NCI-H1694 treated with DMSO at 0.1 percent for 48 hours (cell line): Measurements from ENCODE around the gene ZNF837.

ENCODE experiments used
- DNase-seq: peaks from one replicate; lab custom pipeline; 2025; lab: John Stamatoyannopoulos, UW

Gene ZNF837

DNA sequence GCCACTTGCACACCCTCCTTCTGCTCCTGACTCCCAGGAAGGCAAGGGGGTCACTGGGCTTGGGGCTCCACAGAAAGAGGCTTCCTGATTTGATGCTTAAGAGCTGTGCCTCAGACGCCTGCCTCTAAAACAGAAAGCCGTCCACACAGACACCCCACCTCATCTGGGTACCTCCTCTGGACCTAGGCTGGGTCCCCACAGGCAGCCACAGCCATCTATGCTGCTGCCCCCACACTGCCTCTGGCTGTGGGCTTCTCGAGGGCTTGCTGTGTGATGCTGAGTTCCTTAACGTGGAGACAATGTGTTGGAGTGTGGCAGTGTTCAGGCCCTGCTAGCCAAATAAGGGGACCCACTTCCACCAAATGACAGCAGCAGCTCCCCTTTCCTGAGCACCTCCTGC is 62.5 kb downstream of the ZNF837 start:
- no peak for DNase-seq
